ENCODE results near the gene KRT38.
"Not testable (repeated sequence)": the region's sequence is repeated elsewhere in the genome, so short reads cannot be mapped to it uniquely, and the experiment has no call there.

Gene KRT38

GRCh38 chr17:41420134-41420533 lies 20.6 kb downstream of the KRT38 start:
- DNase-seq: no peak

DNA sequence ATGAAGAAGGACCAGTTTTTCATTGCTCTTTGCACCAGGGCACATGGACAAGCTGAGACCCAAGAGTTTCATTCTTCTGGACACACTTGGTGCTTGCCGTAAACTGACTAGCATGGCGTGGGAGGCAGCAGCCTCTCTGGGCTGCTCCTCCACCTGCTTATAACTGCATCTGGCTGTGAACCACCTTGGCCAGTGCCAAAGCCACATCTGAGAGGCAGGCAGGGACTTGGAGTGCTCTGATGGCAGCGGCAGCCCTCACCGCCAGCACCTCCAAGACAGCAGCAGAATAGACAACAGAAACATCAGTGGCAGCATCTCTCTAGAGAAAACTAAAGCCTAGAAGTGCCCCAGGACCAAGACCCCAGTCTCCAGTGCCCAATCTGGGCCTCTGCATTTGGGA lies 21.1 kb downstream of the KRT38 start:
- DNase-seq: no peak

DNA sequence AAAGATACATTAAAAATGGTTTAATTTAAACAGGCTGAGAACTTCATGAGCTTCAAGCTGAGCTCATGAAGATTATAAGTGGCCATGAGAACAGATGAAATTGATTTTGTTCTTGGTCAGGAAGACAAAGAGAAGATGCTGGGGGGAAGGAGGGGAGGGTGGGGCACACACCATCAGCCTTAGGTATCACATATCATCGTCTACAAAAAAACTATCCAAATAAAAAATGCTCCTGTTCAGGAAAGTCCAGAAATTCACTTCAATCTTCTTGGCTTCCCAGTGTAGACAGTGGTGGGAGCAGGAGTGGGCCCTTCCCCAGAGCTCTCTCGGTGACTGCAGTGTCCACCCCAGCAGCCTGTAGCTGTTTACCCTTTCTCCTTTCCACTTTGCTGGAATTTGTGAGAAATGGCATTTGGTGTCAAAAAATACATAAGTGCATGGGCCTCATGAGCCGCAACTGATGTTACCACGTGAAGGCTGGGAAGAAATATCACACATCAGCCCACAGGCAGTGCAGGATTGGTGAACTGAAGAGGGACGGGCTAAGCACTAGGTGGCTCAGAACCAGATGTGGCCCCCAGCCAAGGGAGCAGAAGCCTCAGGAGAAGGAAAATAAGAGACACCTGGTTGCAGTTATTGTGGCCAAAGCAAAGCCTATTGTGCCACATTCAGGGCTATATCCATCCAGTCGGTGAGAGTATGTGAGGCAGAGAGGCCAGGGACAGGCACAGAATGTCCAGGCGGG lies 22.5 kb downstream of the KRT38 start:
- DNase-seq: no peak

- no peak for DNase-seq
Observed at GRCh38 chr17:41417576-41418015, 23.2 kb downstream of the KRT38 start.

DNA sequence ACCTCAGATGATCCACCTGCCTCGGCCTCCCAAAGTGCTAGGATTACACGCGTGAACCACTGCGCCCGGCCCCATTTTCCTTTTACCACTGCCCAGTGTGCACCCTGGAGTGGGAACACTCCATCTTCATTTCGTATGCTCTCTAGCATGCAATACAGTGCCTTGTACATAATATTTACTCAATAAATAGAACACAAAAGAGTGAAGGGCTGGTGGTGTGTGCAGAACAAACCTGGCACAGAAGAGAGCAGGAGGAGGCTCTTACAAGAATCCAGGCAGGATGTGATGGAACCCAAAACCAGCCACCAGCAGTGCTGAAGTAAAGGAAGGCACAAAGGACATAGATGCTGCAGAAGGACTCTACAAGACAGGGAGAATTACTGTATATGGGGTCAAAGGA lies 23.7 kb downstream of the KRT38 start:
- no peak for DNase-seq

GRCh38 chr17:41416479-41416878 lies 24.3 kb downstream of the KRT38 start:
- no peak for DNase-seq

DNA sequence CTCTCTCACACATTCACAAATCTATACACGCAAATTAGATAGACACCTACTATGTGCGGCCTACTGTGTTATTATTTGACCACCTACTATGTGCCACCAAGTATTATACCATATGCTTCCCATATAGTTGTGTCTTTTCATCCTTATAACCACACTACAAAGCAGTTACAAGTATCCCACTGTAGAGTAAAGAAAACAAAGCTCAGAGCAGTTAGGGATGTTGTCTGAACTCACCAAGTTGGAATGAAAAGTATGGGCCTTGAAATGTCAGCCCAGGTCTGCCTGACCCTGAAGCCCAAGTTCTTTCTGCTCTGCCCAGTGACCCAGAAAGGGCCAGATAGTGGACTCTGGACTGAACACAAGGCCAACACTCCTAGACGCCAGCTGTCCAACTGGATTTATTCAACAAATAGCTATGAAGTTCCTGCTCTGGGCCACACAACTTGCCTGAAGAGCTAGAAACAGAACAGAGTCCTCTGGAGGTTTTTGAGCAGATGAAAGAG lies 24.9 kb downstream of the KRT38 start:
- no peak for DNase-seq

DNA sequence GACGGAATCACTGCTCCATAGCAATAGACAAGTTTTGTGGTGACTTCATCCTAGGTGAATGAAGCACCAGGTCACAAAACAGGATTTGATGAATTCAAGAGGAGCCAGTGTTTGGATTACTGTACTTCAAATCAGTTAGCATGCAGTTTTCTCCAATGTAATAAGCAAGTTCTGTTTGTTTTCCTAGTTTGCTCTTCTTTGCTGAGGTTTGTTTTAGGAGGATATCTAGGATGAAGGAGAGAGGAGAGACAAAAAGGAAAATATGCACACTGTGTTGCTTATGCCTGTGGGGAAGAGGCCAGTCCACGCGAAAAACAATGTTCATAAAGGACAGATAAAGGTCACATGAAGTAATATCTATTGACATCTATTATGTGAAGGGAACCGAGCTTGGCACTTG lies 25.4 kb downstream of the KRT38 start:
- DNase-seq: no peak

DNA sequence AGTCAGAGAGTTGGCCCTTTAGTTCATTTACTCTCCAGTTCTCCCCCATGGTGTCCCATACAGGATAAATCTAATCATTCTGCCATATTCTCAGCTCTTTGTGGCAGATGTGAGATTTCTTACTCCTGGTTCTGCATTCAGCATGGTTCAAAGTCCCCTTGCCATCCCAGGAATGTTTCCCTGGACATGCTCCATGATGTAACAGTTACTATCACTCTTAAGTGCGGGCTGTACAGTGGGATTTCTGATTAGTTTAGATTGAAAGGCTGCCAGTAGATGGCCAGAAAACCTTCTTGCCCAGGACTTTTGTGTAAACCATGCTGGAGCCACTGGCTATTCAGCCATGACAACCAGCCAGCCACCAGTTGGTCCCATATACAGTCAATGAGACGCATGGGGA lies 26.8 kb downstream of the KRT38 start:
- no peak for DNase-seq

GRCh38 chr17:41413353-41413957 lies 27.3 kb downstream of the KRT38 start:
- DNase-seq: no peak

DNA sequence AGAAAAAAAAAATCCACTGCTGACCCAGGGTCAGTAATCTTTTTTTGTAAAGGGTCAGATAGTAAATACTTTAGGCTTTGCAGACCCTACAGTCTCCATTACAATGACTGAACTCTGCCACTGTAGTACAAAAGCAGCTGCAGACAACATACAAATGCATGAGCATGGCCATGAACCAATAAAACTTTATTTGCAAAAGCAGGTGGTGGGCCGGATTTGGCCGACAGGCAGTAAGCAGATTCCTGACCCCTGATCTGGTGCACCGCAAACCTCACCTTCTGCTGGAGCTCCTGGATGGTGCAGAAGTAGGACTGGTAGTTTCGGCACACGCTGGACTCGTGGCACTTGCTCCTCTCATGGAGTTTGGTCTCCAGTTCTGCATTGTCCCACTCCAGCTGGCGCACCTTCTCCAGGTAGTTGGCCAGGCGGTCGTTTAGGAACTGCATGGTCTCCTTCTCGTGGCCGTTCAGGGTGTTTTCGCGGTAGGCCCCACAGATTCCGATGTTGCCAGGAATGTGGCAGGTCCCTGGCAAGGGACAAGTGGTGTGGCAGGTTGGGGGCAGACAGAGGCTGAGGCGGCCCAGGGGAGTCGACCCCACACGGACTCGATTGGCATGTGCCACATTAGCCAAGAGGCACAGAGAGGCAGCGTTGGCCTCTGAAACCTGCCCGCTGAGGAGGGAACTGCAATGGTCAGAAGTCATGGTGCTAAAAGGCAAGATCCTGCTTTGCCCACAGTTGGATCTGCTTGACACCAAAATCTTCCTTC lies 29.5 kb downstream of the KRT38 start:
- DNase-seq: no peak

- DNase-seq: no peak
Observed at GRCh38 chr17:41407226-41407625, 33.6 kb downstream of the KRT38 start.

GRCh38 chr17:41406205-41406604 lies 34.6 kb downstream of the KRT38 start:
- DNase-seq: no peak

- no peak for DNase-seq
Observed at GRCh38 chr17:41404024-41404671, 36.6 kb downstream of the KRT38 start.

GRCh38 chr17:41403404-41404023 lies 37.3 kb downstream of the KRT38 start:
- DNase-seq: no peak

DNA sequence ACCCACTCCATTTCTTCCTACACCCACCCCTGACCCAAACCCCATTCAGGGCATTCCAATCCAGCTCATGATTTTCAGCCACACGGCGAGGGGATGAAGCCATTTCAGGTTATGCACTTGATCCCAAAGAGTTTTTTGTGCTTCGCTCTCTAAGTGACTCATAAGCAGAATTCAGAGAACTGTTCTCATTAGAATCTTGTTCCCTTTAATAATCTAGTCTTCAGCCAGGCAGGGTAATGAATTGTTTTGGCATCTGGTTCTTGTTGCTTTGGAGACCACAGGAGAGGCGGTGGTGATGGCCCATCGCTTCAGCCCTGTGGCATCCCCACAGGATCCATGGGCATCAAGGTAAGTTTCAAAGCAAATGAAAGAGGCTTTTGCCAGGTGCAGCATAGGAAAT lies 38.6 kb downstream of the KRT38 start:
- DNase-seq: no peak

- no peak for DNase-seq
Observed at GRCh38 chr17:41396996-41397660, 43.7 kb downstream of the KRT38 start, which contains the start of gene KRT31. KRT31 (minus strand) TSS chr17:41397608; CDS start chr17:41397539, 69 bp downstream.

- no peak for DNase-seq
Observed at GRCh38 chr17:41396340-41396739, 44.4 kb downstream of the KRT38 start.

DNA sequence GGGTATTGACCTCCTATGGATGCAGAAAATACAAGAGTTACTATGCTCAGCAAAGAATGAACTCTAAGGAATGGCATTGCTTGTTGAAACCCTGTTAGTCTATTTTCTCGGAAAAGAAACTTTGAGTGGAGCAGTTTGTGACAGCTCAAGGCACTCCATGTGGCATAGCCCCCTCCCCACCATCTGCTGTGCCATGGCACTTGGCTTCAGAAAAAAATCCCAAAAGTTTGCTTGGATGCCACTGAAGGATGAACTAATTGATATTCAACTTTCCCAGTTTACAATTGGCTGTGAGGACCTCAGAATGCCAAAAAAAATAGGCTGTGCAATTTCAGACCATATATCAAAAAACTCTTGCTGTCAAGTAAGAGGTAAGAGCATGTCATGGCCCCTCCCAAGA lies 45.2 kb downstream of the KRT38 start:
- DNase-seq: no peak

GRCh38 chr17:41395044-41395443 lies 45.7 kb downstream of the KRT38 start:
- DNase-seq: not testable (repeated sequence)

DNA sequence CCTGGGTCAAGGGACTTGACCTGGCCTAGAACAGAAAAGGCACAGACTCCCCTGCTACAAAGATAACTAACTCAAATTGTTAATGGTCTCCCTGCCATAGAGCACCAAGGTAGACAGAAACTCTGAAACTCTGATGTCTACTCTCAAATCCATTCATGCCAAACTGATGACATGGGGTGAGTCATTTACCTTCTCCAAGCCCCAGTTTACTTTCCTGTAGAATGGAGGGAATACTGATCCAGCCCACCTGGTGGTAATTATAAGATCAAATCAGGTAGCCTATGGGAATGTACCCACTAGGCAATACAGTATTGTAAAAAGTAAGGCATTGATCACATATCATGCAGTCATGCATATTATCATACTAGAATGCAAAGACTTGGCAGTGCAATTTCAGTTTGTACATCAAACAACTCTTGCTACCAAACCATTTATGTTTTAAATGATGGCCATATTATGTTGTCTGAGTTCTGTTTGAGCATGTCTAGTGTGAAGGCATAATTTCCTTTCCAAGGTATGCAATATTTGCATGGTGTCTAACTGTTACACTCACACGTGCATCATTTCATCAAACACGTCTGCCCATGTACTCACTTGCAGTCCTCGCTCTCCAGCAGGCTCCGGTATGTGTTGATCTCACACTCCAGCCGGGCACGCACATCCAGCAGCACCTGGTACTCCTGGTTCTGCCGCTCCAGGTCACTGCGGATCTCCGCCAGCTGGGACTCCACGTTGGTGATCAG lies 46.4 kb downstream of the KRT38 start:
- no peak for DNase-seq
